Neural crest cell (in vitro differentiated cells): ENCODE results near the gene KIF4A. TPM values are rescaled to one million over a fixed set of nuclear protein-coding genes. Genes with fewer than 3 reads are reported as not detected.

ENCODE experiments used
- DNase-seq: peaks from one replicate; pipeline ENCODE4 v3.0.0; 2021; ENCODE audit warnings: low read depth, mixed read lengths, low spot score
- H3K27ac Mint-ChIP-seq: one replicate; pipeline ENCODE4 v1.8.0; 2021; ENCODE audit warnings: mild to moderate bottlenecking, mixed read lengths; ENCODE audit not compliant: unreplicated experiment
- H3K27me3 Mint-ChIP-seq: 2 replicates; pipeline ENCODE4 v1.8.0; 2021; ENCODE audit warnings: low read depth, mild to moderate bottlenecking, mixed read lengths
- H3K36me3 Mint-ChIP-seq: 2 replicates; pipeline ENCODE4 v1.8.0; 2021; ENCODE audit warnings: low read depth, mild to moderate bottlenecking, mixed read lengths
- H3K4me1 Mint-ChIP-seq: 2 replicates; pipeline ENCODE4 v1.8.0; 2021; ENCODE audit warnings: mixed read lengths
- H3K4me3 Mint-ChIP-seq: one replicate; pipeline ENCODE4 v1.8.0; 2021; ENCODE audit warnings: mild to moderate bottlenecking, mixed read lengths
- H3K9me3 Mint-ChIP-seq: 2 replicates; pipeline ENCODE4 v1.8.0; 2021; ENCODE audit warnings: mixed read lengths
- CTCF ChIP-seq: fragments of 200-600 bp; sonication (generic); conservative IDR thresholded peaks from 2 replicates; pipeline ENCODE4 v1.5.0; 2021; ENCODE audit warnings: antibody characterized with exemption, mild to moderate bottlenecking
- total RNA-seq: library from RNA; stranded (reverse); gene quantifications from 2 replicates; pipeline ENCODE4 v1.2.1, GENCODE V29; 2021

The KIF4A gene
- total RNA-seq, 1 donor from 2014 or later = 58.5 TPM

- H3K36me3 Mint-ChIP-seq = no peaks in the 10 kb centered on the region
- peaks cover 8% of the 10 kb centered on the region for H3K4me1 Mint-ChIP-seq
- H3K4me3 Mint-ChIP-seq = peak overlapping the region; percentile 96
- H3K27ac Mint-ChIP-seq = no peak overlapping the region
- DNase-seq = no peak
- peaks cover 5% of the 10 kb centered on the region for H3K27me3 Mint-ChIP-seq
- TF ChIP-seq CTCF = no peak
- H3K9me3 Mint-ChIP-seq = no peaks in the 10 kb centered on the region
These were observed 143.3 kb downstream of the KIF4A start for GRCh38 chrX:70432936-70433847.

GRCh38 chrX:70433848-70434351 lies 144.0 kb downstream of the KIF4A start:
- Mint-ChIP-seq H3K36me3 (no peaks in the 10 kb centered on the region), H3K4me1 (peaks cover 8% of the 10 kb centered on the region), H3K9me3 (no peaks in the 10 kb centered on the region), H3K4me3 (peak overlapping the region; percentile 96), H3K27ac (peak overlapping the region; percentile 89), H3K27me3 (peaks cover 13% of the 10 kb centered on the region)
- peak; percentile 72 for TF ChIP-seq CTCF
- DNase-seq = peak; percentile 56

- Mint-ChIP-seq H3K27ac (peak overlapping the region; percentile 89), H3K4me1 (peaks cover 8% of the 10 kb centered on the region), H3K9me3 (no peaks in the 10 kb centered on the region), H3K4me3 (peak overlapping the region; percentile 96), H3K36me3 (no peaks in the 10 kb centered on the region), H3K27me3 (peaks cover 16% of the 10 kb centered on the region)
- DNase-seq = peak; percentile 60
- TF ChIP-seq CTCF = no peak
These were observed 144.5 kb downstream of the KIF4A start for GRCh38 chrX:70434352-70434866.

GRCh38 chrX:70434914-70435586 lies 145.1 kb downstream of the KIF4A start:
- Mint-ChIP-seq H3K4me1 (peaks cover 8% of the 10 kb centered on the region), H3K27me3 (peaks cover 19% of the 10 kb centered on the region), H3K27ac (no peak overlapping the region), H3K9me3 (no peaks in the 10 kb centered on the region), H3K4me3 (peak overlapping the region; percentile 96), H3K36me3 (no peaks in the 10 kb centered on the region)
- TF ChIP-seq CTCF = no peak
- DNase-seq = no peak

DNA sequence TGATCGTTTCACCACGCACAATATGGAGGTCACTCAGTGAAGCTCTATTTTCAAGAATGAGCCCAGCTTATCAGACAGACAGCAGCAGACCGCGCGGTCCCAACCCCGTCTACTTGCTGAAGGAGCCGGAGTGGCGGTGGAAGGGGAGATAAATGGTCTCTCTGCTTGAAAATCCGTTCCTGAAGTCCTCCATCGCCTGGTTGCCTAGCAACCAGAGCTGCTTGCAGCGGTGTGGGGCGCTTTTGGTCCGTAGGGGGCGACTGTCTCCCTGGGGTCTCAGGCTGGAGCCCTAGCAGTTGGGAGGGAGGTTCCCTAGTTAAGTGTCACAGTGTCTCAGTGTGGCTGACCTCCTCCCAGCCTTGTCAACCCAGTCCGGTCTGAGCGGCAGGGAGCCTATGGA lies 146.4 kb downstream of the KIF4A start:
- Mint-ChIP-seq H3K9me3 (no peaks in the 10 kb centered on the region), H3K4me3 (peak overlapping the region; percentile 77), H3K4me1 (peaks cover 8% of the 10 kb centered on the region), H3K27me3 (peaks cover 28% of the 10 kb centered on the region), H3K27ac (no peak overlapping the region), H3K36me3 (no peaks in the 10 kb centered on the region)
- TF ChIP-seq CTCF = peak; percentile 37
- peak; percentile 33 for DNase-seq
